Anterior cingulate cortex (tissue), 58 donors: Measurements from ENCODE around the gene ENG.

Experiments
- DNase-seq, 58 donors: peaks; one replicate each; lab custom pipeline; 2025; lab: John Stamatoyannopoulos, UW

ENG gene

GRCh38 chr9:127802576-127803443 lies 51.6 kb downstream of the ENG start, which contains the start of gene FPGS:
FPGS (plus strand) TSS chr9:127802882; CDS start chr9:127802925, 43 bp downstream.
- DNase-seq, result peak; percentile 43 to 94 (median 84)

- DNase-seq, result peak in 1 of 58 donors; percentile 53
These were observed 52.4 kb downstream of the ENG start for GRCh38 chr9:127801955-127802575.

GRCh38 chr9:127796852-127797370 lies 57.5 kb downstream of the ENG start:
- no peak for DNase-seq

- DNase-seq, result no peak
These were observed 58.1 kb downstream of the ENG start for GRCh38 chr9:127796225-127796813.

- no peak for DNase-seq
These were observed 60.3 kb downstream of the ENG start for GRCh38 chr9:127794001-127794791.

GRCh38 chr9:127793093-127793708 lies 61.3 kb downstream of the ENG start:
- DNase-seq, result peak in 3 of 58 donors; percentile 13 to 15 (median 15)

GRCh38 chr9:127792417-127793031 lies 61.9 kb downstream of the ENG start:
- DNase-seq, result no peak

- DNase-seq, result no peak
These were observed 63.4 kb downstream of the ENG start for GRCh38 chr9:127791085-127791484.

- DNase-seq, result no peak
These were observed 64.2 kb downstream of the ENG start for GRCh38 chr9:127790094-127790855.

- no peak for DNase-seq
These were observed 65.3 kb downstream of the ENG start for GRCh38 chr9:127789179-127789578.

- peak in 2 of 58 donors; percentile 23 to 36 for DNase-seq
These were observed 66.0 kb downstream of the ENG start for GRCh38 chr9:127788337-127789011.

- no peak for DNase-seq
These were observed 67.7 kb downstream of the ENG start for GRCh38 chr9:127786773-127787104.

- DNase-seq, result peak in 56 of 58 donors; percentile 39 to 90 (median 82)
These were observed 68.3 kb downstream of the ENG start, which contains the start of gene CDK9 for GRCh38 chr9:127785933-127786772. CDK9 (plus strand) TSS chr9:127786034; CDS start chr9:127786149, 115 bp downstream.

GRCh38 chr9:127785023-127785932 lies 69.2 kb downstream of the ENG start:
- peak in 56 of 58 donors; percentile 29 to 84 (median 74) for DNase-seq

GRCh38 chr9:127783111-127784008 lies 71.1 kb downstream of the ENG start:
- DNase-seq, result peak in 6 of 58 donors; percentile 13 to 32 (median 20)
